ENCODE data around the gene ZNF101.

DNA sequence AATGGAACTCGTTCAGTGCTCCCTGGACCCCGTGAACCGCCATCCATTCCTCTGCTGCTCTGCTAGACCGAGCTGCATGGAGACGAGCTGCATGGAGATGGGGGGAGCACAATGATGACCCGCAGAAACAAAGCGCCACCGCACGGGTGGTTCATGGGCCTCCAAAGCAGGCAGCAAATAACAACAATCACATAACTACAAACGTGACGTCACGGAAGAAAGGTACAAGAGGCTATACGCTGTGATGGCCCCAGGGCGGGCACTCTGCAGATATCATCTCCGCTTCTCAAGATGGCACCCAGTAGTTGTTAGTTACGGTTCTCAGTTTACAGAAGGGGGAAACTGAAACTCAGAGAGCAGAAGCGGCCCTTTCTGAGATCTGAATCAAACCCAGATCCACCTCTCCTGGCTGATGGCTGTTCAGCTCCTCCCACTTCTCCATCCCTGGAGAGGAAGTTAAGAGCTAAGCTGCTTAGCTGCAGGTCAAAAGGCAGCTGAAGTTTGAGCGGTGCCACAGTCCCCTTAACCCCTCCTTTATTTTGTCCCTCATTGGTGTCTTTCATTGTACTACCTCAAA lies 6.9 kb upstream of the ZNF101 start:
- TF ChIP-seq CTCF (IDR thresholded peaks at IDR 0.05) (no peak), EZH2 (IDR thresholded peaks at IDR 0.05; ENCODE audit: borderline replicate concordance, insufficient read depth, low read depth, low read length, poor library complexity, severe bottlenecking) (no peak)

Data from B cell (primary cell).